Activated CD4-positive, alpha-beta T cell treated with anti-CD3 and anti-CD28 coated beads, Interleukin-2, Interleukin-6, amounts not matched to agents 100 ng/mL and 50 ng/mL, durations not matched to agents 16 hours and 8 hours (primary cell): Measurements from ENCODE around the gene SNRNP48.

Source experiments
- DNase-seq: peaks from one replicate; pipeline ENCODE4 v3.0.0-alpha.2; 2020

Gene SNRNP48

GRCh38 chr6:7559651-7560385, 30.2 kb upstream of the SNRNP48 start:
- no peak for DNase-seq

- no peak for DNase-seq
Observed at GRCh38 chr6:7561153-7561964, 28.6 kb upstream of the SNRNP48 start.

GRCh38 chr6:7562769-7563168, 27.2 kb upstream of the SNRNP48 start:
- no peak for DNase-seq

DNA sequence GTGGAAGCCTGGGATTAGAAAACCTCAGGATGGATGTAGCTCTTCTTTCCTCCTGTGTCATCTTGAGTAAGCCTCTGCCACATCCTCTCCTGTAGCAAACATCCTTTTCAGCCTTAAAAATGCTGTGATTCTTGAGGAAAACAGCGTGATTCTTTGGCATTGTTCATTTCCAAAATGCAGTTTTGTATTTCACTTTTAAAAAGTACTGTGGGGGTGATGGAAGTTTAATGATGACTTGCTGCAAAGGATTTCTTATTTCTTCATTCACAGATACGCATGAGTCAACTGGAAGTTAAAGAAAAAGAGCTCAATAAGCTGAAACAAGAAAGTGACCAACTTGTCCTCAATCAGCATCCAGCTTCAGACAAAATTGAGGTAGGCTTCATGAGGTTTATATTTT, 23.9 kb upstream of the SNRNP48 start:
- DNase-seq, result no peak

- no peak for DNase-seq
Observed at GRCh38 chr6:7566617-7567173, 23.3 kb upstream of the SNRNP48 start.

- no peak for DNase-seq
Observed at GRCh38 chr6:7568021-7568420, 22.0 kb upstream of the SNRNP48 start.

- no peak for DNase-seq
Observed at GRCh38 chr6:7569082-7569481, 20.9 kb upstream of the SNRNP48 start.

GRCh38 chr6:7572213-7572943, 17.6 kb upstream of the SNRNP48 start:
- no peak for DNase-seq

- no peak for DNase-seq
Observed at GRCh38 chr6:7574500-7574899, 15.5 kb upstream of the SNRNP48 start.

GRCh38 chr6:7578516-7578915, 11.5 kb upstream of the SNRNP48 start:
- no peak for DNase-seq

GRCh38 chr6:7578931-7579330, 11.1 kb upstream of the SNRNP48 start:
- no peak for DNase-seq

GRCh38 chr6:7579851-7580250, 10.1 kb upstream of the SNRNP48 start:
- DNase-seq, result no peak

DNA sequence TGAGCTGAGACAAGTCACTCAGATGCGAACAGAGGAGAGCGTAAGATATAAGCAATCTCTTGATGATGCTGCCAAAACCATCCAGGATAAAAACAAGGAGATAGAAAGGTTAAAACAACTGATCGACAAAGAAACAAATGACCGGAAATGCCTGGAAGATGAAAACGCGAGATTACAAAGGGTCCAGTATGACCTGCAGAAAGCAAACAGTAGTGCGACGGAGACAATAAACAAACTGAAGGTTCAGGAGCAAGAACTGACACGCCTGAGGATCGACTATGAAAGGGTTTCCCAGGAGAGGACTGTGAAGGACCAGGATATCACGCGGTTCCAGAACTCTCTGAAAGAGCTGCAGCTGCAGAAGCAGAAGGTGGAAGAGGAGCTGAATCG, 9.5 kb upstream of the SNRNP48 start:
- DNase-seq, result no peak

- no peak for DNase-seq
Observed at GRCh38 chr6:7580927-7581618, 8.9 kb upstream of the SNRNP48 start.

DNA sequence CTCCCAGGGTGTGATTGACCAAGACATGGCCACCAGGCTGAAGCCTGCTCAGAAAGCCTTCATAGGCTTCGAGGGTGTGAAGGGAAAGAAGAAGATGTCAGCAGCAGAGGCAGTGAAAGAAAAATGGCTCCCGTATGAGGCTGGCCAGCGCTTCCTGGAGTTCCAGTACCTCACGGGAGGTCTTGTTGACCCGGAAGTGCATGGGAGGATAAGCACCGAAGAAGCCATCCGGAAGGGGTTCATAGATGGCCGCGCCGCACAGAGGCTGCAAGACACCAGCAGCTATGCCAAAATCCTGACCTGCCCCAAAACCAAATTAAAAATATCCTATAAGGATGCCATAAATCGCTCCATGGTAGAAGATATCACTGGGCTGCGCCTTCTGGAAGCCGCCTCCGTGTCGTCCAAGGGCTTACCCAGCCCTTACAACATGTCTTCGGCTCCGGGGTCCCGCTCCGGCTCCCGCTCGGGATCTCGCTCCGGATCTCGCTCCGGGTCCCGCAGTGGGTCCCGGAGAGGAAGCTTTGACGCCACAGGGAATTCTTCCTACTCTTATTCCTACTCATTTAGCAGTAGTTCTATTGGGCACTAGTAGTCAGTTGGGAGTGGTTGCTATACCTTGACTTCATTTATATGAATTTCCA, 4.6 kb upstream of the SNRNP48 start:
- no peak for DNase-seq

DNA sequence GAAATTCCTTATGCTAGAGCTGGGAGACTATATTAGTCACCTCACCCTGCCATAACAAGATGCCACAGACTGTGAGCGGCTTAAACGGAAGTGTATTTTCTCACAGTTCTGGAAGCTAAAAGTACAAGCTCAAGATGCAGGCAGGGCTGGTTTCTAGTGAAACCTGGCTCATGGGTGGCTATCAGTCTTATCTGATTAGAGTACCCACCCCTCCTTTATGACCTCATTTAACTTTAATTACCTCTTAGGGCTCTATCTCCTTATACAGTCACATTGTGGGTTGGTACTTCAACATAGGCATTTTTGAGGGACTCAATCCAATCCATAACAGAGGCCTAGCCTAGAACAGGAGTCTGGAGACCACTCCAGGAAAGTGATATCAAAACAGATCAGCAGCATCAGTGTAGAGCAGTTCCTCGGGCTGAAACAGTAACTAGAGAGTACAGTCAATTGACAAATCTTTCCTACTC, 2.3 kb upstream of the SNRNP48 start:
- DNase-seq, result no peak

GRCh38 chr6:7588506-7588905, 1.5 kb upstream of the SNRNP48 start:
- DNase-seq, result no peak

GRCh38 chr6:7589221-7589620, 777 bp upstream of the SNRNP48 start:
- no peak for DNase-seq

DNA sequence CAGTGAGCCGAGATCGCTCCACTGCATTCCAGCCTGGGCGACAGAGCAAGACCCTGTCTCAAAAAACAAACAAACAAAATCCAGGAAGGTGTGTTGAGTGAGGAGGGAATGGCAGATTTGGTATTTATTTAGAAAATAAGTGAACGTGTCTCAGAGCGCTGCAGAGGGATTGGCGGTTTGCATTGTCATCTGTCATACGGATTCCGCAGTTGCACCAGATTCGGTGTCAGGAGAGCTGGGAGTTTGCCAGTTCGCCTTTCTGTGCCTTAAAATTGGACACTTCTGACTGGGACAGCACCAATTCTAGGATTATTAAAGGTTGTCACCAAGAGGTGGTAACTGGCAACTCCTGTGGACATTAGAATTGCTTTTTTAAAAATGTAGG, 912 bp downstream of the SNRNP48 start:
- DNase-seq, result no peak

GRCh38 chr6:7591770-7592169, 1.8 kb downstream of the SNRNP48 start:
- no peak for DNase-seq

GRCh38 chr6:7593229-7593628, 3.2 kb downstream of the SNRNP48 start:
- DNase-seq, result no peak

DNA sequence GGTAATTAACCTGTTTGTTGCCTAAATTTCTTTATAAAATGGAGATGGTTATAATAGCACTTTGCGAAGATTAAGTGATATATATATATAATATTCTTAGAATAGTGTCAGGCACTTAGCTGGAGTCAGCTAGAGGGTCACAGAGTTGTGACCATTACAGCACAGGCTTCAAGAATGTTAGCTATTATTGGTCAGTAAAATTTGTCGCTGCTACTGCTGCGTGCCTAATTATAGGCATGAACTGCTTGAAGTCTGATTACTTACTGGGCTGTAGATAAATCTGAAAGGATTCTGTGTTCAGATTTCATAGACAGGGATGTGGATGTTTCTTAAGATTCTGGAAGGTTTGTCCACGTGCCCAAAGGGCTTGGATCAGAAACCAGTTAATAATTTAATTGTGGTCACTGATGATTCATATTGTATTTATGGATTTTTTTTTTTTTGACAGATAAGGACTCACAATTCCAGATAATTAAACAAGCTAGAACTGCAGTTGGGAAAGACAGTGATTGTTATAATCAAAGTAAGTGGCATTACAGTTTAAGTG, 4.7 kb downstream of the SNRNP48 start:
- no peak for DNase-seq
